ENCODE results near the gene TSPAN11. TPM values are rescaled to one million over a fixed set of nuclear protein-coding genes. Genes with fewer than 3 reads are reported as not detected.

The TSPAN11 gene
- total and polyA plus RNA-seq, 5 donors = 2.8 to 4.9 (median 4.0) TPM

GRCh38 chr12:30972035-30972434 is 45.5 kb downstream of the TSPAN11 start:
- DNase-seq (no peak), ATAC-seq (no peak)
- H3K4me3 ChIP-seq (ENCODE audit: low read length) = no peak overlapping the region
- no peak overlapping the region for H3K27ac ChIP-seq (ENCODE audit: low read length)
- H3K4me1 ChIP-seq (ENCODE audit: control insufficient read depth, insufficient read depth, low read length) = peaks cover 6% of the 10 kb centered on the region
- 87% methylated on average over 6 of the region's 6 CpGs for WGBS
- intact Hi-C loops (cut with DNase I) = no loop called here
- H3K27me3 ChIP-seq (ENCODE audit: control insufficient read depth, insufficient read depth) = no peaks in the 10 kb centered on the region
- H3K9me3 ChIP-seq (ENCODE audit: control insufficient read depth, low read length) = no peaks in the 10 kb centered on the region

GRCh38 chr12:30973175-30973574 is 46.6 kb downstream of the TSPAN11 start:
- ATAC-seq (no peak), DNase-seq (no peak)
- Histone ChIP-seq H3K27me3 (ENCODE audit: control insufficient read depth, insufficient read depth) (no peaks in the 10 kb centered on the region), H3K27ac (ENCODE audit: low read length) (no peak overlapping the region), H3K4me1 (ENCODE audit: control insufficient read depth, insufficient read depth, low read length) (peaks cover 6% of the 10 kb centered on the region), H3K4me3 (ENCODE audit: low read length) (no peak overlapping the region), H3K9me3 (ENCODE audit: control insufficient read depth, low read length) (no peaks in the 10 kb centered on the region)
- 65% methylated on average over 6 of the region's 6 CpGs for WGBS
- intact Hi-C loops (cut with DNase I) = no loop called here

GRCh38 chr12:30973830-30974229 is 47.3 kb downstream of the TSPAN11 start:
- Histone ChIP-seq H3K27ac (ENCODE audit: low read length) (no peak overlapping the region), H3K9me3 (ENCODE audit: control insufficient read depth, low read length) (no peaks in the 10 kb centered on the region), H3K4me1 (ENCODE audit: control insufficient read depth, insufficient read depth, low read length) (peaks cover 6% of the 10 kb centered on the region), H3K27me3 (ENCODE audit: control insufficient read depth, insufficient read depth) (no peaks in the 10 kb centered on the region), H3K4me3 (ENCODE audit: low read length) (no peak overlapping the region)
- WGBS = 91% methylated on average over 5 of the region's 5 CpGs
- DNase-seq = no peak
- no peak for ATAC-seq
- intact Hi-C loops (cut with DNase I) = no loop called here

- ATAC-seq (no peak), DNase-seq (no peak)
- WGBS = 84% methylated on average over 20 of the region's 20 CpGs
- intact Hi-C loops (cut with DNase I) = no loop called here
- Histone ChIP-seq H3K9me3 (ENCODE audit: control insufficient read depth, low read length) (no peaks in the 10 kb centered on the region), H3K4me3 (ENCODE audit: low read length) (no peak overlapping the region), H3K27ac (ENCODE audit: low read length) (no peak overlapping the region), H3K4me1 (ENCODE audit: control insufficient read depth, insufficient read depth, low read length) (peaks cover 9% of the 10 kb centered on the region), H3K27me3 (ENCODE audit: control insufficient read depth, insufficient read depth) (no peaks in the 10 kb centered on the region)
Measured at GRCh38 chr12:30974746-30975500, 48.4 kb downstream of the TSPAN11 start.

- 64% methylated on average over 6 of the region's 6 CpGs for WGBS
- ATAC-seq (no peak), DNase-seq (no peak)
- intact Hi-C loops (cut with DNase I) = no loop called here
- Histone ChIP-seq H3K27ac (ENCODE audit: low read length) (no peak overlapping the region), H3K4me1 (ENCODE audit: control insufficient read depth, insufficient read depth, low read length) (peaks cover 8% of the 10 kb centered on the region), H3K9me3 (ENCODE audit: control insufficient read depth, low read length) (no peaks in the 10 kb centered on the region), H3K4me3 (ENCODE audit: low read length) (no peak overlapping the region), H3K27me3 (ENCODE audit: control insufficient read depth, insufficient read depth) (no peaks in the 10 kb centered on the region)
Measured at GRCh38 chr12:30975581-30975980, 49.0 kb downstream of the TSPAN11 start.

GRCh38 chr12:30976206-30976605 is 49.7 kb downstream of the TSPAN11 start:
- H3K4me1 ChIP-seq (ENCODE audit: control insufficient read depth, insufficient read depth, low read length) = peaks cover 4% of the 10 kb centered on the region
- intact Hi-C loops (cut with DNase I) = no loop called here

GRCh38 chr12:30977124-30977523 is 50.6 kb downstream of the TSPAN11 start:
- Histone ChIP-seq H3K4me3 (ENCODE audit: low read length) (no peak overlapping the region), H3K4me1 (ENCODE audit: control insufficient read depth, insufficient read depth, low read length) (peaks cover 4% of the 10 kb centered on the region), H3K27me3 (ENCODE audit: control insufficient read depth, insufficient read depth) (no peaks in the 10 kb centered on the region), H3K9me3 (ENCODE audit: control insufficient read depth, low read length) (no peaks in the 10 kb centered on the region), H3K27ac (ENCODE audit: low read length) (no peak overlapping the region)
- ATAC-seq = no peak
- no peak for DNase-seq
- WGBS = 94% methylated on average over 11 of the region's 11 CpGs
- intact Hi-C loops (cut with DNase I) = no loop called here

More at GRCh38 chr12:30976206-30976605, 49.7 kb downstream of the TSPAN11 start:
- ATAC-seq (no peak), DNase-seq (peak in 1 of 3 donors; percentile 11)
- H3K27ac ChIP-seq (ENCODE audit: low read length) = no peak overlapping the region
- no peaks in the 10 kb centered on the region for H3K27me3 ChIP-seq (ENCODE audit: control insufficient read depth, insufficient read depth)
- H3K4me3 ChIP-seq (ENCODE audit: low read length) = no peak overlapping the region
- no peaks in the 10 kb centered on the region for H3K9me3 ChIP-seq (ENCODE audit: control insufficient read depth, low read length)
- WGBS = 68% methylated on average over 7 of the region's 7 CpGs

GRCh38 chr12:30977537-30978349 is 51.2 kb downstream of the TSPAN11 start:
- no peak for ATAC-seq
- no peak for DNase-seq
- Histone ChIP-seq H3K9me3 (ENCODE audit: control insufficient read depth, low read length) (no peaks in the 10 kb centered on the region), H3K27me3 (ENCODE audit: control insufficient read depth, insufficient read depth) (no peaks in the 10 kb centered on the region), H3K4me3 (ENCODE audit: low read length) (no peak overlapping the region), H3K27ac (ENCODE audit: low read length) (no peak overlapping the region), H3K4me1 (ENCODE audit: control insufficient read depth, insufficient read depth, low read length) (peaks cover 4% of the 10 kb centered on the region)
- 83% methylated on average over 7 of the region's 7 CpGs for WGBS
- intact Hi-C loops (cut with DNase I) = no loop called here

GRCh38 chr12:30978639-30979038 is 52.1 kb downstream of the TSPAN11 start:
- DNase-seq (no peak), ATAC-seq (no peak)
- Histone ChIP-seq H3K4me1 (ENCODE audit: control insufficient read depth, insufficient read depth, low read length) (peaks cover 4% of the 10 kb centered on the region), H3K27ac (ENCODE audit: low read length) (no peak overlapping the region), H3K4me3 (ENCODE audit: low read length) (no peak overlapping the region), H3K27me3 (ENCODE audit: control insufficient read depth, insufficient read depth) (no peaks in the 10 kb centered on the region), H3K9me3 (ENCODE audit: control insufficient read depth, low read length) (no peaks in the 10 kb centered on the region)
- intact Hi-C loops (cut with DNase I) = no loop called here
- 59% methylated on average over 7 of the region's 7 CpGs for WGBS

- 42% methylated on average over 21 of the region's 21 CpGs for WGBS
- no peak for DNase-seq
- Histone ChIP-seq H3K27me3 (ENCODE audit: control insufficient read depth, insufficient read depth) (no peaks in the 10 kb centered on the region), H3K9me3 (ENCODE audit: control insufficient read depth, low read length) (no peaks in the 10 kb centered on the region), H3K27ac (ENCODE audit: low read length) (no peak overlapping the region), H3K4me1 (ENCODE audit: control insufficient read depth, insufficient read depth, low read length) (peaks cover 4% of the 10 kb centered on the region), H3K4me3 (ENCODE audit: low read length) (no peak overlapping the region)
- no peak for ATAC-seq
- intact Hi-C loops (cut with DNase I) = no loop called here
Measured at GRCh38 chr12:30979371-30980259, 53.1 kb downstream of the TSPAN11 start.

All from right cardiac atrium (tissue), 5 donors.